Hepatocyte (in vitro differentiated cells): ENCODE results near the gene DCC.

ENCODE experiments used
- EZH2 ChIP-seq: fragments of 200-600 bp; sonication (generic); IDR thresholded peaks from 2 replicates; pipeline ENCODE4 v1.6.1; 2016; ENCODE audit warnings: antibody characterized with exemption, mild to moderate bottlenecking, borderline replicate concordance
- EZH2phosphoT487 ChIP-seq: fragments of 200-600 bp; sonication (generic); IDR thresholded peaks from one replicate; pipeline ENCODE4 v1.6.1; 2018; ENCODE audit warnings: antibody characterized with exemption, mild to moderate bottlenecking, low read depth, moderate library complexity; ENCODE audit not compliant: unreplicated experiment, severe bottlenecking
- TF ChIP-seq, protein P1 (sequence below): fragments of 200-600 bp; sonication (generic); IDR thresholded peaks from 2 replicates; pipeline ENCODE4 v1.5.1; 2016; ENCODE audit warnings: antibody characterized with exemption, mild to moderate bottlenecking; ENCODE audit not compliant: poor library complexity

DNA sequence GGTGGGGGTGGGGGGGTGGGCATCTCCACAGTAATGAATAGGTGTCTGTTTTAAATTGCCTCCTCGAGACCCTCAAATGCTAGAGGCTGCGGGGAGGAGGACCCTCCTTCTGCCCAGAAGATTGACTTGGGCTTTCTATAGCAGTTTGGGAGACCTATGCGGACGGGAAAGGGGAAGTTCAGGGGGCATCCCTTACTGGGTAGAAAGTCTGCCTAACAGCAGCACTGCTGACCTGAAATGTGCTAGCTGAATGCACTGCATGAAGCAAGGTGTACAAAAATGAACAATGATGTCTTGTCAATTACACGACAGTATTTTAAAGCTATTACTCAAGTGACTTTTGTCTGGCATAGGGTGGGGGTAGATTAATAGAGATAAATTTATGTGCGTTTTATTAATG lies 2.5 kb downstream of the DCC start:
- TF ChIP-seq, protein P1, sequence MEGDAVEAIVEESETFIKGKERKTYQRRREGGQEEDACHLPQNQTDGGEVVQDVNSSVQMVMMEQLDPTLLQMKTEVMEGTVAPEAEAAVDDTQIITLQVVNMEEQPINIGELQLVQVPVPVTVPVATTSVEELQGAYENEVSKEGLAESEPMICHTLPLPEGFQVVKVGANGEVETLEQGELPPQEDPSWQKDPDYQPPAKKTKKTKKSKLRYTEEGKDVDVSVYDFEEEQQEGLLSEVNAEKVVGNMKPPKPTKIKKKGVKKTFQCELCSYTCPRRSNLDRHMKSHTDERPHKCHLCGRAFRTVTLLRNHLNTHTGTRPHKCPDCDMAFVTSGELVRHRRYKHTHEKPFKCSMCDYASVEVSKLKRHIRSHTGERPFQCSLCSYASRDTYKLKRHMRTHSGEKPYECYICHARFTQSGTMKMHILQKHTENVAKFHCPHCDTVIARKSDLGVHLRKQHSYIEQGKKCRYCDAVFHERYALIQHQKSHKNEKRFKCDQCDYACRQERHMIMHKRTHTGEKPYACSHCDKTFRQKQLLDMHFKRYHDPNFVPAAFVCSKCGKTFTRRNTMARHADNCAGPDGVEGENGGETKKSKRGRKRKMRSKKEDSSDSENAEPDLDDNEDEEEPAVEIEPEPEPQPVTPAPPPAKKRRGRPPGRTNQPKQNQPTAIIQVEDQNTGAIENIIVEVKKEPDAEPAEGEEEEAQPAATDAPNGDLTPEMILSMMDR = no peak
- TF ChIP-seq EZH2 (no peak), EZH2phosphoT487 (no peak)
